Measurements from ENCODE around the gene SPECC1L.

DNA sequence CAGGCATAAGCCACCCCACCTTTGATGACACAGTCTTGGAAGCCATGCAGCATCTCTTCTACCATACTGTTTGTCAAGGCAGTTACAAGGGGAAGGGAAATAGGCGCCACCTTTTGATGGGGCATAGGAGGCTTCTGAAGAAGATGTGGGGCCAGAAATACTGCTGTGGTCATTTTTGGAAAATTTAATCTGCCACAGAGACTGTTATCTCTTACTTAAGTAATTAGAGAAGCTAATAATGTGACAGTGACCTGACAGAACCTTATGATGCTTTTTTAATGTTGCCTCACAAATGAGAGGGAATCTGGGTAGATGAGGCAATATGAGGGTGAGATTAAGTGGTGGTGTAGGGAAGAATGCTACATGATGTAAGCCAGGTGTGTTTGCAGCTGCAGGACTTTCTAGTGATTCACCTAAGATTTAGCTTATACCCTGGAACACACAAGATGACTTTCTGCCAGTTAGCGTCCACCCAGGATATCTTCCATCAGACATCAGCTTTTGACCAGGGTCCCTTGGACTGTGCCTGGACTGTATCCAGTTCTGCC lies 122.5 kb downstream of the SPECC1L start:
- TF ChIP-seq, protein P1, sequence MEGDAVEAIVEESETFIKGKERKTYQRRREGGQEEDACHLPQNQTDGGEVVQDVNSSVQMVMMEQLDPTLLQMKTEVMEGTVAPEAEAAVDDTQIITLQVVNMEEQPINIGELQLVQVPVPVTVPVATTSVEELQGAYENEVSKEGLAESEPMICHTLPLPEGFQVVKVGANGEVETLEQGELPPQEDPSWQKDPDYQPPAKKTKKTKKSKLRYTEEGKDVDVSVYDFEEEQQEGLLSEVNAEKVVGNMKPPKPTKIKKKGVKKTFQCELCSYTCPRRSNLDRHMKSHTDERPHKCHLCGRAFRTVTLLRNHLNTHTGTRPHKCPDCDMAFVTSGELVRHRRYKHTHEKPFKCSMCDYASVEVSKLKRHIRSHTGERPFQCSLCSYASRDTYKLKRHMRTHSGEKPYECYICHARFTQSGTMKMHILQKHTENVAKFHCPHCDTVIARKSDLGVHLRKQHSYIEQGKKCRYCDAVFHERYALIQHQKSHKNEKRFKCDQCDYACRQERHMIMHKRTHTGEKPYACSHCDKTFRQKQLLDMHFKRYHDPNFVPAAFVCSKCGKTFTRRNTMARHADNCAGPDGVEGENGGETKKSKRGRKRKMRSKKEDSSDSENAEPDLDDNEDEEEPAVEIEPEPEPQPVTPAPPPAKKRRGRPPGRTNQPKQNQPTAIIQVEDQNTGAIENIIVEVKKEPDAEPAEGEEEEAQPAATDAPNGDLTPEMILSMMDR (IDR thresholded peaks at IDR 0.05; ENCODE audit: insufficient read depth, low read length, poor library complexity, severe bottlenecking), result no peak
- no peak for TF ChIP-seq EZH2phosphoT487 (conservative IDR thresholded peaks at IDR 0.05; ENCODE audit: low read length)

Measured in SU-DHL-6 (cell line).